Measurements from ENCODE around the gene ABCC6.

Gene ABCC6

DNA sequence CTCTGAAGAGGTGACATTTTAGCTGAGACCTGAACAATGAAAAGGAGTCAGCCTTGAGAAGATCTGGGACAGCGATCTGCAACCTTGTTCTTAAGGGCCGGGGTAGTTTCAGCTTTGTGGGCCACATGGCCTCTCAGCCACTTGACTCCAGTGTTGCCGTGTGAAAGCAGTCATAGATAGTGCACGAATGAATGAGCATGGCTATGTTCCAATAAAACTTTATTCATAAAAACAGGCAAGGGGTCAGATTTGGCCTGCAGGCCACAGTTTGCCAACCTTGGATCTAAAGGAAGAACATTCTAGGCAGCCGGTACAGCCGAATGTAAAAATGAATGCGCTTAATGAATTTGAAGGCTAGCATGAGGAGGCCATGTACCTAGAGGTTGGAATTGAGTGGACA is 83.5 kb downstream of the ABCC6 start:
- no peak for FAIRE-seq

DNA sequence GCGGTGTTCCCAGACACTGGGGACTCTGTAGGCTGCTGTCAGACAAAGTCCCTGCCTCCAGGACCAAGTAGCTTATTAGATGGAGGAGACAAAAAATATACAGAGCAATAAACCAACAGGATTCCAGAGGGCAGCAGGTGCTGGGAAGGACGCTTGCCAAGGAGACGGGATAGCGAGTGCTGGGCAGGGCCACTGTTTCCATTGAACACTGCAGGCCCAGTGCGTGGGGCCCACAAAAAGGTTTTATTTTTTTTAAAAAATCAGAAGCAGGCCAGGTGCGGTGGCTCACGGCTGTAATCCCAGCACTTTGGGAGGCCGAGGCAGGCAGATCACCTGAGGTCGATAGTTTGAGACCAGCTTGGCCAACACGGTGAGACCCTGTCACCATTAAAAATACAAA is 84.2 kb downstream of the ABCC6 start:
- FAIRE-seq: no peak

DNA sequence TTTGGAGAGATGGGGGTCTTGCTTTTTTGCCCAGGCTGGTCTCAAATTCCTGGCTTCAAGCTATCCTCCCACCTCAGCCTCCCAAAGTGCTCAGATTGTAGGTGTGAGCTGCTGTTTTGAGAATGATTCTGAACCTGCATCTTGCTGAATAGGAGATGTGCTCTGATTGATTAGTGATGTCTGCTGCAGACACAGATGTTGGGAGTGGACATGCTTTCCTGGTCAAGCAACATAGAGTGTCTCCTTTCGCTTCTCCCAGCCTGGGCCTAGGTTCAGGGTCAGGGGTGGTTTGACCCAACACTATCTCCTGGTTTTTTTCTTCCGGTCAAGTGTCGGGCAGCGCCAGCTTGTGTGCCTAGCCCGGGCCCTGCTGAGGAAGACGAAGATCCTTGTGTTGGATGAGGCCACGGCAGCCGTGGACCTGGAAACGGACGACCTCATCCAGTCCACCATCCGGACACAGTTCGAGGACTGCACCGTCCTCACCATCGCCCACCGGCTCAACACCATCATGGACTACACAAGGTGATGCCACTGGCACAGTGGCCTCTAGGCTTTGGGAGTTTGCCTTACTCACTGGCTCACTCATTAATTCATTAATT is 85.2 kb downstream of the ABCC6 start:
- FAIRE-seq: no peak

DNA sequence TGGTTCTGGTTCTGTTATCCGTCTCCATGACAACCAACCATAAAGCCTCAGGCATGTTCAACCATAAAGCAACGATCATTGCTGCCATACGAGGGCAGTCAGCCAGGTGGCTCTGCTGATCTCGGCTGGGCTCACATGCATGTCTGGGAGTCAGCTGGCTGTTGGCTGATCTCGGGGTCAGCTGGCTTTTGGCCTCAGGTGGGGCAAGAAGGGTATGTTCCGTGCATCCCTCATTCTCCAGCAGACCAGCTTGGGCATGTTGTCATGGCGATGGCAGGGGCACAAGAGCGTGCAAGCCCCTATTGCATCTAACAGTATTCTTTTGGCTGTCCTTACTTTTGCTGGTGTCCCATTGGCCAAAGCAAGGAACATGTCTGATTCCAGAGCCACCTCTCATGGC is 86.2 kb downstream of the ABCC6 start:
- FAIRE-seq: no peak

DNA sequence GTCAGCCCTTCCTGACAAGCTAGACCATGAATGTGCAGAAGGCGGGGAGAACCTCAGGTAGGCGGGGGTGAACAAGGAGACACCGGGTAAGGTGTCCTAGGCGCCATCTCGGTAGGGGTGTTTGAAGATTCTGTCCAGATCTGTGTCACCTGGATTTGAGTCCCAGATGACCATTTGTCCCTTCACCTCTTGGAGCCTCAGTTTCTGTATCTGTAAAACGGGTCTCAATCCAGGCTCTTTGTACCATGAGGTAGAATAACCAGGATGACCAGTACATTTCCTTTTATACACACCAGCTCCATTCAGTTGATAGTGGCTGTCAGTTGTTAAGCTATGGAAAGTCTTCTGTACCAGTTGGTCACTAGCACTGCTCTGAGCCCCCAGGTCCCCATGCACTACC is 86.7 kb downstream of the ABCC6 start:
- FAIRE-seq: no peak

DNA sequence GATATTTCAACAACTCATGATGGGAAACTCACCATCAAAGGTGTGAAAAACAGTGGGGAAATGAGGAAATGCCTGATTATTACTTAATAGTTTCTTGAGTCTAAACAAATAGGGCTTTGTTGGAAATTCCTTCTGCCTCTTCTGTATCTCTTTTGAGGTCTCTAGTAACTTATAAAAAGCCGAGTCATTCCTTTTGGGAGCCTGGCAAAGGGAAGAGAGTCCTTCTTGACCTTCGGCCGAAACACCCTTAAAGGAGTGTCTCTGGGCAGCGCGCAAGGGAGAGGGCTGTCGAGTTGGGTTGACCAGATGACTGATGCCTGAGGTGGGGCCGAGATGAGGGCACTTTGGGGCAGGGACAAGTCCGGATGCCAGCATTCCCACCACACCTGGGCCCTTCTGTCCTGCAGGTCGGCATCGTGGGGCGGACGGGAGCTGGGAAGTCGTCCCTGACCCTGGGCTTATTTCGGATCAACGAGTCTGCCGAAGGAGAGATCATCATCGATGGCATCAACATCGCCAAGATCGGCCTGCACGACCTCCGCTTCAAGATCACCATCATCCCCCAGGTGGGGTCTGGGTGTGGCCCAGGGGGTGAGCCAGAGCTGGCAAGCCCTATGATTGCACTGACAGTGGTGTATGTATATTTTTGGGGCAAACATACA is 89.2 kb downstream of the ABCC6 start:
- no peak for FAIRE-seq

DNA sequence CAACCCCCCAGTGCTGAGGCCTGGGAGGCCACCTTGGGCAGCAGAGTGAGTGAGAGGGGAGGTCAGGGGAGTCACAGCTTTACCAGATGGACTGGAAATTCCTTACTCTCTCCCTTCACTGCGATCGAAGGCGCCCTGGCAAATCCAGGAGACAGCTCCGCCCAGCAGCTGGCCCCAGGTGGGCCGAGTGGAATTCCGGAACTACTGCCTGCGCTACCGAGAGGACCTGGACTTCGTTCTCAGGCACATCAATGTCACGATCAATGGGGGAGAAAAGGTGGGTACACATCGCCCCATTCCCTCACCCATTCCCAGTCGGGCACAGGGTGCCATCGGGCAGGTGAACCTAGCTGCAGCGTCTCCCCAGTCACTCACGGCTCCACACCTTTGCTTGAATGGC is 91.6 kb downstream of the ABCC6 start:
- no peak for FAIRE-seq

DNA sequence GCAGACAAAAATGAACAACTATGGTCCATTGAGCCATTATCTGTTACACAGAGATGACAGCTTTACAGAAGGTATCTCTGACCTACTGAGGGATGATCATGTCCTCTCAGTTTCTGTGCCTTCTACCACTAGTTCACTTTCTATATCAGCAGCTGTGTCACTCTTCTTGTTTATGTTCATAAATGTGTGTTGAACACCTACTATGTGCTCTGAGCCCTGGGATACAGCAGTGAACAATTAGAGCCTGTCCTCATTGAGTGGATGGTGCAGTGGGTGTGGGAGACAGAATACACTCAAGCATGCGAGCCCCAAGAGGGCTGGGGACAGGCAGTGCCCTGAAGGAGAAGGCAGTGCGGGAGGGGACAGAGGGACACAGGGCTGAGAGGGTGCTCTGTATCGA is 92.1 kb downstream of the ABCC6 start:
- FAIRE-seq: no peak

DNA sequence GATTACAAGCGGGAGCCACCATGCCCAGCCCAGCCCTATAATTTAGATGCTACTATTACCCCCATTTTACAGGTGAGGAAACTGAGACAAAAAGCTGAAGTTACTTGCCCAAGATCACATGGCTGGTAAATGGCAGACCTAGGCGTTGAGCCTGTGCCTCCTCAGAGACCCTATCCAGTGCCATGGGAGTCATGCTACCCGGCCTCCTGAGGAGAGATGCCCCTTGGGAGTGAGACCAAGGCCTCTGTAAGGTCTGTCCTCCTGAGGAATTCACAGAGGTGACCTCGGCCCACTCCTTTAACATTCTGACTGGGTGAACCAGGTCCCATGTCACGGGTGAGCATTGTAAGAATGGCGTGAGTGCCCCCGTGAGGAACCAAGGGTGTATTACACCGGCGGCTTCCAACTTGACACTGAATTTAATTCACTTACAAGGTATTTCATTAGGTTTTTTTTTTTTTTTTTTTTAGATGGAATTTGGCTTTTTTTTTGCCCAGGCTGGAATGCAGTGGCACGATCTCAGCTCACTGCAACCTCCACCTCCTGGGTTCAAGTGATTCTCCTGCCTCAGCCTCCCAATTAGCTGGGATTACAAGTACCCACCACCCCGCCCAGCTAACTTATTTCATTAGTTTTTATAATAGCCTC is 95.7 kb downstream of the ABCC6 start:
- no peak for FAIRE-seq

DNA sequence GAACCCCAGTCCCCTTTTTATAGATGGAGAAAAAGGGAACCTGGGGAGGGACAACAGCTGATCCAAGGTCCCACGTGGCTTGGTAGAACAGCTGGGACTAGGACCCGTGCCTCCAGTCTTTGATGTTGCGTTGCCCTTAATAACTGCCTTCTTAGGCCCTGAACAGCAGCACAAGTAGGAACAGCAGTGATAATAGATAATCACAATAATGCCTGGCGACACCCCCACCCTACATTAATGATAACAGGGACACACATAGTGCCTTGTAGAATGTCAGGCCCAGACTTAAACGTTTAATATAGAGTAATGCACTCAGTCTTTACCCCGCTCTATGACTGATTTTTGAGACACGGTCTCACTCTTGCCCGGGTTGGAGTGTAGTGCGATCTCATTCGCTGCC is 96.4 kb downstream of the ABCC6 start:
- FAIRE-seq: no peak

DNA sequence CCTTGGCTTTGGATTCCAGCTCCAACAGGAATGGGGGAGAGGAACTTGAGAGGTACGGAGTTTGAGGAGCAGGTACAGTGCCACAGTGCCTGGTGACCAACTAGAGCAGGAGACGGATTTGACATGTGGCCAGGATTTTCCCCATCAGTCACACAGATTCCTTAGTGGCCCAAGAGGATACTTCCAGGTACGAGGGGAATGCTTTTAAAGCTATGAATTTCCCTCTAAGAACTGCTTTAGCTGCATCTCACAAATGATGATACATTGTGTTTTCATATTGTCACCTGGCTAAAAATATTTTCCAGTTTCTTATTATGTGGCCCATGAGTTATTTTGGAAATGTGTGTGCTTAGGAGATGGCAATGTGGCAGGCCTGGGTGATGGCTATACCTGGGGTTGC is 98.3 kb downstream of the ABCC6 start:
- FAIRE-seq: no peak

DNA sequence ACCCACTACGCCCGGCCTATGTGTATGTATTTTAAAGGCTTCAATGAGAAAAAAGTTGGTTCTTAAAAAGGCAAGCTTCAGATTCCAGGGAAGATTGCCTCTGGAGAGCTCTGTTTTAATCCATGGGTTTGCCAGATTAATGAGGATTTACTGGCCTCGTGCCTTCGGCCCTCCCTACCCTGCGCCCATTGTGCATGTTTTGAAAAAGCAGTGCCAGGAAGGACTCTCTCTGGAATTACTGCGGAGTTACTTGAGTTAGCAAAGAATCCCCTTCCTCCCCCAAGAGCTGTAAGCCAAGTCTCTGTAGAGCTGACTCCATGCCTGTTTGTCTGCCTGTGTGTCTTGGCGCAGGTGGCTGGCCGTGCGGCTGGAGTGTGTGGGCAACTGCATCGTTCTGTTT is 98.9 kb downstream of the ABCC6 start:
- no peak for FAIRE-seq

DNA sequence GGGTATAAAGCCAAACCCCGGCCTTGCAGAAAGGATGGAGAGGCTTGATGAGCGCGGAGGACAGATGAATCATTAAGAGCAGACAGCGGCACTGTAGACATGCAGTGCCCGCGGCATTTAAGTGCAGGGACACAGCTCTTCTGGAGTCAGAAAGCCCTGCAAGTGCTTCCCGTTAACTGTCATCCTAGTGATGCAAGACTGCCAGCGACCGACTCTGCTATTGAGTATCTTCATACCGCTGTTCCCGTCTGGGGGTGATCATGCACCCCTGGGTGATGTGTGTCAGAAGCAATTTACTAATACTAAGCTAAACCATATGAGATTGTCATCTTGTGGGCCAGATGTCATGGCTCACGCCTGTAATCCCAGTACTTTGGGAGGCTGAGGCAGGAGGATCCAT is 101.0 kb downstream of the ABCC6 start:
- FAIRE-seq: no peak

DNA sequence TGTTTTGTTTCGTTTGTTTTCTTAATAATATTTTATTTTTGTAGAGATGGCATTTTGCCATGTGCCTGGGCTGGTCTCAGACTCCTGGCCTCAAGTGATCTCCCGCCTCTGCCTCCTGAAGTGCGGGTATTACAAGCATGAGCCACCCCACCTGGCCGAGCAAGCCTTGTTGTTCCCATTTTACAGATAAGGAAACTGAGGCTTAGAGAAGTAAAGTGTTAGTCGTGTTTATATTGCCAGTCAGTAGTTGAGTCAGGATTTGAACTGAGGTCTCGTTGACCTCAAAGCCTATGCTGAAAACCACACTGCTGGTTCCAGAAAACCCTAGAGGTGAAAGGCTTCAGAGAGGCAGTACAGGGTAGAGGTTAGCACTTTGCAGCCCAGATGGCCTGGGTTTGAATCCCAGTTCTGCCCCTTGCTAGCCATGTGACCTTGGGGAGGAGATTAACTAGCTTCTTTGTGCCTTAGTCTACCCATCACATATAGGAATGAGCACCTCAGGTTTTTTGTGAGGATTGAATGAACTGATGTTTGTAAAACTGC is 102.0 kb downstream of the ABCC6 start:
- FAIRE-seq: no peak

DNA sequence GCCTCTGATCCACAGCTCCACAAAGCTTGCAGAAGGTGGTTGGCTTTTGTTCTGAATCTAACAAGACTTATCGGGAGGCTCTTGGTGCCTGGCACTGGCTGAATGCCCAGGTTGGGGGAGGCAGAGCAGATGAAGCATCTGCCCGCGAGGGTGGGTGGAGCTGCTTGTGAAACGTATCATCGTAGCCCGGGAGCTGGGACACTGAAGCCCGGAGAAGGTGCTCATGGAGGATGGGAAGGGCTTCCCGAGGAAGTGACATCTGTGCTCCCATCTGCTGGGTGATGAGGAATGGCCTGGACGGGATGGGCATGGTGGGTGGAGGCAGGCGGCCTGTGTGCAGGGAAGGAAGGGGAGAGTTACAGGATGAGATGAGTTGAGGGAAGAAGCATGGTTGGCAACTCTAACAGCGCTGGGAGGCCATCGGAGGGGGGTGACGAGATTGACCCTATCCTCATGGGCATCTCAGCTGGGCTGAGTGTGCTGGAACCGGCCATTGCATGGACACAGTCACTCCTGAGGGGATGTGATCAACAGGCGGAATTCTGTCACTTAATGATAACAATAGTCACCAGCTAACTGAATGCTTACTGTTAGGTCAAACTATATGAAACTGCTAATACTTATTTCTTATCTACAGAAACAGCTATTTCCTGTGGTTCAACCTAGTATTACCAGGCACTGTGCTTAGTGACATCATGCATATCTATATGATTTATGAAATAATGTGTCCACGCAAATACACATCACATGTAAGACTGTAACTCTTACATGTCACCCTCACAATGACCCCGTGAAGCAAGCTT is 102.7 kb downstream of the ABCC6 start:
- no peak for FAIRE-seq

DNA sequence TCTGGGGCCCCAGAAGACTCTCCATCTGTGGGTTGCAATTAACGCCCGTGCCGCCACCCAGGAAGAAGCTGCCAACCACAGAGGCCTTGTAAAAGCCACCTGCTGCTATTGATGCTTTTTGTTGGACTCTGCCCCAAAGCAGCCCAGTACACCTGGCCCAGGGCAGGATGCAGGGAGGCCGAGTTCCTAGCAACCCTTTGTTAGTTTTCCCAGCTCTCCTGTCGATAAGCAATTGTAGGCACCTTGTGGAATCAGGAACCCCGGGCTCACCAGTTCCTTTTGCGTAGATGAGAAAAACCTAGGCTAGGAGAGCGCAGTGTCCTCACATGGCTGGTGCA is 103.3 kb downstream of the ABCC6 start:
- no peak for FAIRE-seq

DNA sequence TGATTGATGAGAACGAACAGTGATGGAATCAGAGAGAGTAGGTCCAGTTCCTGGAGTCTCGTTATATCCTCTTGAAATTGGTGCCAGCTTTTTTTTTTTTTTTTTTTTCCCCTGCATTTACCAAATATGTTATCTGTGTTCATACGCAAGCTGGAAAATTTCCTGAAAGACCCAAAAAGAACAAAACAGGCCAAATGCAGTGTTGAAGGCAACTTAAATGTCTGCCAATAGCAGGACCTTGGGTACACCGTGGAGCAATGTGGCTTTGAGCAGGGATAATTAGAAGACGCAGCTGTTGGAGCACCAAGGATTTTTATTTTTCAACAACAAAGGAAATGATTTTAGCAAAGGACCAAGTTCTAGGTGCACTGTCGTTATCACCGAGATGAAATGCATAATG is 105.0 kb downstream of the ABCC6 start:
- FAIRE-seq: no peak

DNA sequence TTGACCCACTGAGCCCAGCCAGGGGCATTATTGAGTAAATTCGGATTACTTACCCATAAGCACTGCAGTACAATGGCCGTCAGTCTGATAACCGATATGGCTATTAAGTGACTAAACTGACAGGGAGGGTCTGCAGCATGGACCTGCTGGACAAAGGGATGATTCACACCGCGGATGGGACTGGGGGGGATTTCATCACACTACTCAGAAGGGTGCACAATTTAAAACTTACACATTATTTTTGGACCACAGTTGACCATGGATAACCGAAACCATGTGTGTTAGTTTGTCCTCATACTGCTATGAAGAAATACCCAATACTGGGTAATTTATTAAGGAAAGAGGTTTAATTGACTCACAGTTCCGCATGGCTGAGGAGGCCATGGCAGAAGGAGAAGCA is 106.5 kb downstream of the ABCC6 start:
- FAIRE-seq: no peak

DNA sequence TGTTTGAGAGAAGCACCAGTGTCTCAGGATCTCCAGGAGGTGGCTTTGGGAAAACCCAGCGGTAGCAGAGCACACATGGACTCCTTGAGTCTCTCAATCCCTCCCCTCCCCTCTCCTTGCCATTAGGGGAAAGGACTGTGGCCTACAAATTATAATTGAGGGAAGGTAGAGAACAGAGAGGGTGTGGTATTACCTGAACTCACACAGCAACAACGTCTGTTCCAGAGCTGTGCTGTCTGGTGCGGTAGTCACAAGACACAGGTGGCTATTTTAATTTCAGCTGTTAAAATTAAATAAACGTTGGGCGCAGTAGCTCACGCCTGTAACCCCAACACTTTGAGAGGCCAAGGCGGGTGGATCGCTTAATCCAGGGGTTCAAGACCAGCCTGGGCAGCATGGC is 110.2 kb downstream of the ABCC6 start:
- FAIRE-seq: no peak

DNA sequence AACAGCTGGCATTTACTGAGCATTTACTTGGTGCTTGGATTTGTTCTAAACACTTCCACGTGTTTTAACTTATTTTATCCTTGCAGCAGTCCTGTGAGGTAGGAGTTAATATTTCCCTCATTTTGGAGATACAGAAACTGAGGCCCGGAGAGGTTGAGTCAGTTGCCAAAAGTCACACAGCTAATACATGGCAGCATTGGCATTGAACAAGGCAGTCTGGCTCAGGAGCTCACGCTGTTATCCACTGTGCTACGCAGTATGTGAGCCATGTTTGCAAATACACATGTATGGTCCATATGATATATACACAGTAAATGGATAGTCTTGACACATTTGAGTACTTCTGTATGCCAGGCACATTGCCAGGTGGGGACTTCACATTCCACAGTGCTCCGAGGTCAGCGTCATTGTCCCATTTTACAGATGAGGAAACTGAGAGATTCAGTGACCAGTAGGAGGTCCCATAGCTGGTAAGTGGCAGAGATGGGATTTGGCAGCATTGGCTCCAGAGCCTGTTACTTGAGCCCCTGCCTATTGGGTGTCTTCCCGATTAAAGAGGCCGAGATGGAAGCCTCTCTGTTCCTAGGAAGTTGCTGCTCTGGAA is 110.7 kb downstream of the ABCC6 start:
- no peak for FAIRE-seq

DNA sequence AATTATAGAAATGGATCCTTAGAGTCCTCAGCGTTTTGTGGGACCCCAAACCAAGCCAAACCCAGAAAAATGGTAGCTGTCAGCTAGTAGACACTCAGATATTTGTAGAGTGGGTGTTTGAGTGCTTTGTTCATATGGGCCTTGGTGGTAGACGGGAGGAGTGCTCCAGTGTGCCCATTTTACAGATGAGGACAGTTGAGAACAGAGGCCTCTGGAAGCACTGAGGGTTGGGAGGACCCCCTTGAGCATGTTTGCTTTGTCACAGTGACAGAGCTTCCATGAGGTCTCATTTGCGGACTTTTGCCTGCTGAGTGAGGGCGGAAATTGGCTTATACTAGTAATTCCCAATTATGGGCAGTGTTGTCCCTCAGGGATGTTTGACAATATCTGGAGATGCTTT is 111.7 kb downstream of the ABCC6 start:
- no peak for FAIRE-seq

DNA sequence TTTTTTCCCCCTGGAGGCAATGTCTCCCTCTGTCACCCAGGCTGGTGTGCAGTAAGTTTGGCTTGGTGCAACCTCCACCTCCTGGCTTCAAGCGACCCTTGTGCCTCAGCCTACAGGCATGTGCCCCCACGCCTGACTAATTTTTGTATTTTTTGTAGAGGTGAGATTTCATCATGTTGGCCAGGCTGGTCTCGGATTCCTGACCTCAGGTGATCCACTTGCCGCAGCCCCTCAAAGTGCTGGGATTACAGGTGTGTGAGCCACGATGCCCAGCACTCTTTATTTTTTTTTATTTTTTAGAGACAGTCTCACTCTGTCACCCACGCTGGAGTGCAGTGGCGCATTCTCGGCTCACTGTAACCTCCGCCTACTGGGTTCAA is 113.2 kb downstream of the ABCC6 start:
- no peak for FAIRE-seq

DNA sequence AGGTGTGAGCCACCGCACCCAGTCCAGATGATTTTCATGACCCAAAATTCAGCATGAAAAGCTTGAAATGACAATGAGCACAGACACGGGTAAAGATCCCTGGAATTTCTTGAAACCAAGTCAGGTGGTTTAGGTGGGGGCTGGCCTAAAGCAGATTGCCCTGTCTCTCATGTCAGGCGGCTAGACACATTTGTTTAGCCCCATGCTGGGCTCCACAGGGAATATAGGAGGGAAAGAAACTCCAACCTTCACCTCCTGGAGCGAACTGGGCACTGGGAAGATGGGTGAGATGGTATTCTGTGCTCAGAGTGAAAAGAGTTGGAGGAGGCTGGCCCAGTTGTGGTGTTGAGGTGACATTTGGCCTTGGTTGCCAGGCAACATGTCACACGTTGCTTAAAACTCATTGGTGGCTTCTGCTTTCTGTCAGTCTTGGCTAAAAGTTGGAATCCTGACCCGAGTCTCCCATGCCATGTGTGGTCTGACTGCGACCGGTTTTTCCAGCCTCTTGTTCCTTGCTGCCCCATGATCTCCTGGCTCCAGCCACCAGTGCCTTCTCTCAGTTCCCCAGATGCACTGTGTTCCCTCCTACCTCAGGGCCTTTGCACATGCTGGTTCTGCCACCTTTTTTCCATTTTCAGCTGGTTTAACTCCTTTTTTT is 113.7 kb downstream of the ABCC6 start:
- no peak for FAIRE-seq

Data from colon (tissue), 2 donors.